Endothelial cell (in vitro differentiated cells): ENCODE measurements around the gene TPSAB1. TPM values are rescaled to one million over a fixed set of nuclear protein-coding genes. Genes with fewer than 3 reads are reported as not detected.

Experiments used
- DNase-seq: peaks from one replicate; pipeline ENCODE4 v3.0.0; 2021; ENCODE audit warnings: low spot score
- H3K27ac Mint-ChIP-seq: one replicate; pipeline ENCODE4 v1.8.0; 2021; ENCODE audit warnings: mixed read lengths, inconsistent platforms; ENCODE audit not compliant: unreplicated experiment
- H3K27me3 Mint-ChIP-seq: one replicate; pipeline ENCODE4 v1.8.0; 2021; ENCODE audit warnings: mild to moderate bottlenecking, moderate library complexity, mixed read lengths, inconsistent platforms; ENCODE audit not compliant: unreplicated experiment
- H3K36me3 Mint-ChIP-seq: one replicate; pipeline ENCODE4 v1.8.0; 2021; ENCODE audit warnings: mild to moderate bottlenecking, low read depth, mixed read lengths, inconsistent platforms; ENCODE audit not compliant: unreplicated experiment
- H3K4me1 Mint-ChIP-seq: one replicate; pipeline ENCODE4 v1.8.0; 2021; ENCODE audit warnings: mild to moderate bottlenecking, mixed read lengths, inconsistent platforms; ENCODE audit not compliant: unreplicated experiment
- H3K4me3 Mint-ChIP-seq: one replicate; pipeline ENCODE4 v1.8.0; 2021; ENCODE audit warnings: mild to moderate bottlenecking, mixed read lengths, inconsistent platforms; ENCODE audit not compliant: unreplicated experiment
- H3K9me3 Mint-ChIP-seq: one replicate; pipeline ENCODE4 v1.8.0; 2021; ENCODE audit warnings: mixed read lengths, inconsistent platforms; ENCODE audit not compliant: unreplicated experiment
- total RNA-seq: library from RNA; stranded (reverse); fragmentation: NEBNext Ultra II Directional; extraction: Animal tissue kit (Norgen Biotek cat#: 25700); gene quantifications from one replicate; pipeline ENCODE4 v1.2.1, GENCODE V29; 2021; ENCODE audit not compliant: unreplicated experiment
- TF ChIP-seq, protein P1 (sequence below): fragments of 200-600 bp; sonication (generic); IDR thresholded peaks from one replicate; pipeline ENCODE4 v1.5.0; 2021; ENCODE audit warnings: antibody characterized with exemption; ENCODE audit not compliant: unreplicated experiment

TPSAB1 gene
- total RNA-seq, 1 donor from 2014 or later = not detected

DNA sequence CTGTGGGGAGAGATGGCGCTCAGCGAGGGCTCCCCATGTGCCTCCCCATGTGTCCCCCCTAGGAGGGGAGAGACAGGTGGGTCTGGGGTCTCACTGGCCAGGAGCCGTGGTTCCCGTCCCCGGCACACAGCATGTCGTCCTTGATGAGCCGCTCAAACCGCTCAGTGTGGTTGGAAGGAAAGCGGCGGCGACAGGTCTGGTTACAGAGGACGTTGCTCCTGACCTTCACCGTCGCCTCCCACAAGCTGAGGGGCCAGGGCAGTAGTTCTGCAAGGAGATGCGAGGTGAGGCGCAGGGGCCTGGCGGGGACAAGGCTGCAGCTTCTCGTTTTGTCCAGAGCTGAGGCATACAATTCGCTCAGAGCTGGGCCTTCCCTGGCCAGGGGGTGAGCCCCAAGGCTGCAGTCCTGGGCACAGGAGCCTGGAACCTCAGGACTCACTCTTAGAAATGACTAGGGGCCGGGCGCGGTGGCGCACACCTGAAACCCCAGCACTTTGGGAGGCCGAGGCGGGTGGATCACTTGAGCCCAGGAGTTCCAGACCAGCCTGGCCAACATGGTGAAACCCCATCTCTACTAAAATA, 46.1 kb downstream of the TPSAB1 start:
- Mint-ChIP-seq H3K4me3 (no peak overlapping the region), H3K9me3 (no peaks in the 10 kb centered on the region), H3K4me1 (peaks cover 7% of the 10 kb centered on the region), H3K27me3 (peaks cover 9% of the 10 kb centered on the region), H3K27ac (no peak overlapping the region), H3K36me3 (no peaks in the 10 kb centered on the region)
- TF ChIP-seq, protein P1, sequence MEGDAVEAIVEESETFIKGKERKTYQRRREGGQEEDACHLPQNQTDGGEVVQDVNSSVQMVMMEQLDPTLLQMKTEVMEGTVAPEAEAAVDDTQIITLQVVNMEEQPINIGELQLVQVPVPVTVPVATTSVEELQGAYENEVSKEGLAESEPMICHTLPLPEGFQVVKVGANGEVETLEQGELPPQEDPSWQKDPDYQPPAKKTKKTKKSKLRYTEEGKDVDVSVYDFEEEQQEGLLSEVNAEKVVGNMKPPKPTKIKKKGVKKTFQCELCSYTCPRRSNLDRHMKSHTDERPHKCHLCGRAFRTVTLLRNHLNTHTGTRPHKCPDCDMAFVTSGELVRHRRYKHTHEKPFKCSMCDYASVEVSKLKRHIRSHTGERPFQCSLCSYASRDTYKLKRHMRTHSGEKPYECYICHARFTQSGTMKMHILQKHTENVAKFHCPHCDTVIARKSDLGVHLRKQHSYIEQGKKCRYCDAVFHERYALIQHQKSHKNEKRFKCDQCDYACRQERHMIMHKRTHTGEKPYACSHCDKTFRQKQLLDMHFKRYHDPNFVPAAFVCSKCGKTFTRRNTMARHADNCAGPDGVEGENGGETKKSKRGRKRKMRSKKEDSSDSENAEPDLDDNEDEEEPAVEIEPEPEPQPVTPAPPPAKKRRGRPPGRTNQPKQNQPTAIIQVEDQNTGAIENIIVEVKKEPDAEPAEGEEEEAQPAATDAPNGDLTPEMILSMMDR = no peak
- no peak for DNase-seq

DNA sequence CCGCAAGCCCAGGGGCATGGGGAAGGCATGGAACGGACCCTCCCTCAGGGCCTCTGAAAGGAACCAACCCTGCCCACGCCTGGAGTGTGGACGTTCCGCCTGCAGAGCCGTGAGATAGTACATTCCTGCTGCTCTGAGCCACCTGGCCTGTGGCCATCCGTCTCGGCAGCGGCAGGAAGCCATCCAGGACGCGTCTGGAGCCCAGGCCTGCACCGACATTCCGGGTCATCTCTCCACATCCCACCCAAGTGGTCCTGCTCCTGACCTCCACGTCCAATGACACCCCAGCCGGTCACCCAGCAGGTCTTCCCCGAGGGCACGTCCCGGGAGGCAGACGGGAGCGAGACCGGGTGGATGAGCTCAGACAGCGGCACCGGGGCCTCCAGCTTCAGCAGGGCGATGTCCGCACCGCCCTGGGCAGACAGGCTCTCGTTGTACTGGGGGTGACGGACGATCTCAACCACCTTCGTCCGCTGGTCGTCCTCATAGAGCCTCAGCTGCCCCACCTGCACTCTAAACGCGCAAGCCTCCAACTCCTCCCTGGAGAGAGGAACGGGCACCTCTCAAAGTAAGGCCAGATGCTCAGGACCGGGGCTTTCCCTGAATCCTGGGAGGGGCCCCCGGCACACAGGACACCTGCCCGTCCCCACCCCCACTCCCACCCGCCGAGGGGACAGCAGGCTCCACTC, 47.6 kb downstream of the TPSAB1 start:
- Mint-ChIP-seq H3K36me3 (no peaks in the 10 kb centered on the region), H3K4me3 (no peak overlapping the region), H3K27me3 (peaks cover 9% of the 10 kb centered on the region), H3K27ac (no peak overlapping the region), H3K9me3 (no peaks in the 10 kb centered on the region), H3K4me1 (peaks cover 6% of the 10 kb centered on the region)
- TF ChIP-seq, protein P1 = no peak
- no peak for DNase-seq

DNA sequence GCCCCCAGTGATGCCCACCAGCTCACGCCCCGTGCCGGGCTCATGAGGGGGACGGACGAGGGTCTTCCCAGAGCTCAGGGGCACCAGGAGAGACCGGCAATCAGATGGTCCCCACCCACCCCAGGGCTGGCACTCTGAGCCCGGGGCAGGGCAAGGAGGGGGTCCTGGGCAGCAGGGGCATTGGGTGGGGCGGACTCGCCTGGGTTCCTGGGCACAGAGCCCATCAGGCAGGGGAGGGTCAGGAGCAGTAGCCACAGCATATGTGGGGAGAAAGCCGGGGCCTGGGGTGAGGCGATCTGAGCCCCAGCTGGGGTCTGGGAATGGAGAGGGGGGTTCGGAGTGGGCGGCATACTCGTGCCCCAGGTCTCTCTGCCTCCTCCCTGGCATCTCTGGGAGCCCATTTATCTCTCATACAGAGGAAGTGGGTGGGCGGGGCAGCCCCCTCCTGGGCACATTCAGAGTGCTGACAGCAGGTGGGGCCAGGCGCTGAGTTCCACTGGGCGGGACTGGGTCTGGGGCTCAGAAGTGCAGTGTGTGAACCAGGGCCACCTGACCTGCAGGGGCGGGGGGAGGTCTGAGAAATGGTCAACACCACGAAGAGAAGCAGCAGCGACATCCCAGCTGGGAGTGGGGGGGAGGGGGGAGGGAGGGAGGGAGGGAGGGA, 48.4 kb downstream of the TPSAB1 start:
- no peak for DNase-seq
- TF ChIP-seq, protein P1 = no peak
- Mint-ChIP-seq H3K9me3 (no peaks in the 10 kb centered on the region), H3K36me3 (no peaks in the 10 kb centered on the region), H3K4me3 (no peak overlapping the region), H3K27ac (no peak overlapping the region), H3K27me3 (peaks cover 9% of the 10 kb centered on the region), H3K4me1 (no peaks in the 10 kb centered on the region)

DNA sequence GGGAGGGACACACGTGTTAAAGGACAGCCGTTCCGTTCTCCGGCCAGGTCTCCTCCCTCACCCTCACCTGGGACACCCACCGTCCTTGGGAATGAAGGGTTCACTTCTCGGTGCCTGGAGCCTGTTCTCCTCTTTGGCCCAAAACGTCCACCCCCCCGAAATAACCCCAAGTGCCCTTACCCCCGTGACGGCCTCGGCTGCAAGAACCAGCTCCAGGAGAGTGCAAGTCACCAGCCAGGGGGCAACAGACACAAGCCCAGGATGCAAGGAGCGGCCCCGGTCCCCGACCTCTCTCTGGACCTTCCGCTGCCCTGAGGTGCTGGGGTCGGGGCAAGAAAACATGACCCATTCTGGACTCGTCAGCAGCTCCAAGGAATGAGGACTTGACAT, 49.0 kb downstream of the TPSAB1 start:
- Mint-ChIP-seq H3K36me3 (no peaks in the 10 kb centered on the region), H3K27ac (no peak overlapping the region), H3K4me3 (no peak overlapping the region), H3K9me3 (no peaks in the 10 kb centered on the region), H3K4me1 (no peaks in the 10 kb centered on the region), H3K27me3 (peaks cover 9% of the 10 kb centered on the region)
- DNase-seq = no peak
- TF ChIP-seq, protein P1 = no peak

DNA sequence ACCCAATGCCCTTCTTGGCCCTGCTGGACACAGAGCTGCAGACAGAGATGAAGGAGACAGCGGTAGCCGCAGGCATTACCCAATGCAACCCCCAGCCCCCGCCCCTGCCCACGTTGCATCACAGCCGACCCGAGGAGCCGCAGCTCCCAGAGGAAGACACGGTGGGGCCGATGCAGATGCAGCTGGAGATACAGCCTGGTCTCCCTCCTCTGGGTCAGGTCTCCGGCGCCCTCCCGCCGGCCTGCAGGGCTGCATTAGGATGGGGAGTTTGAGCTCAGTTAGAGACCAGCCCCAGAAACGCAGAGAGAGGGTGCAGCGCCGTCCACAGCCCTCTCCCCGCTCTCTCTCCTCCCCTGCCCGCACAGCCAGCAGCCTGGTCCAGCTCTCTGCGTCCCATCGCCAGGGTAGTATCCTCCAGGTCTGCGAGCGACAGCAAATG, 49.6 kb downstream of the TPSAB1 start:
- peaks cover 9% of the 10 kb centered on the region for H3K27me3 Mint-ChIP-seq
- no peak overlapping the region for H3K27ac Mint-ChIP-seq
- DNase-seq = no peak
- no peaks in the 10 kb centered on the region for H3K9me3 Mint-ChIP-seq
- H3K36me3 Mint-ChIP-seq = no peaks in the 10 kb centered on the region
- H3K4me1 Mint-ChIP-seq = no peaks in the 10 kb centered on the region
- no peak overlapping the region for H3K4me3 Mint-ChIP-seq
- TF ChIP-seq, protein P1 = no peak
